ENCODE results near the gene TMEM259. TPM values are rescaled to one million over a fixed set of nuclear protein-coding genes. Genes with fewer than 3 reads are reported as not detected.
A peak's percentile ranks its signal among the peaks of the same experiment; 100 is the strongest.

The TMEM259 gene
- total RNA-seq, 1 donor from 2014 or later: 257 TPM

DNA sequence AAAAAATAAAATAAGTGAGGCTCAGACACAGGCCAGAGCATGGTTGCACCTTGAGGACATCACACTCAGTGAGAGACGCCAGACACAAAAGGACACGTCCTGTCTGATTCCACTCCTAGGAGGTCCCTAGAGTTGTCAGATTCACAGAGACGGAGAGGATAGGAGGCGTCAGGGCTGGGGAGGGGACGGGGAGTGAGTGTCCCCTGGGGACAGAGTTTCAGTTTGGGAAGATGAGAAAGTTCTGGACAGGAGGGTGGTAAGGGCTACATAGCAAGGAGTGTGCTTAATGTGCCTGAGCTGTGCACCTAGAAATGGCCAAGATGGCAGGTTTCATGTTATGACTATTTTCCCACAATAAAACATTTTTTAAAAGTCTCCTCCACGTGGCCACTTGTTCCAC is 22.9 kb downstream of the TMEM259 start:
- Mint-ChIP-seq H3K4me3 (no peak overlapping the region), H3K27ac (no peak overlapping the region), H3K9me3 (no peaks in the 10 kb centered on the region), H3K27me3 (peaks cover 33% of the 10 kb centered on the region), H3K36me3 (ENCODE audit: low read depth) (peaks cover 6% of the 10 kb centered on the region), H3K4me1 (peaks cover 20% of the 10 kb centered on the region)
- ChIA-PET POLR2A (interaction anchor here (2.7 kb wide), 1 partner anchor 14 kb away, joined by 21 read pairs; the partner anchor contains the start of gene WDR18), CTCF (interaction anchor here (1.3 kb wide), 1 partner anchor 229 kb away, joined by 4 read pairs; no protein-coding TSS in a partner anchor)
- ATAC-seq (ENCODE audit: low read depth) (no peak), DNase-seq (no peak)
- intact Hi-C loops (cut with micrococcal nuclease): no loop called here
- no peak for TF ChIP-seq CTCF (IDR thresholded peaks at IDR 0.05)

DNA sequence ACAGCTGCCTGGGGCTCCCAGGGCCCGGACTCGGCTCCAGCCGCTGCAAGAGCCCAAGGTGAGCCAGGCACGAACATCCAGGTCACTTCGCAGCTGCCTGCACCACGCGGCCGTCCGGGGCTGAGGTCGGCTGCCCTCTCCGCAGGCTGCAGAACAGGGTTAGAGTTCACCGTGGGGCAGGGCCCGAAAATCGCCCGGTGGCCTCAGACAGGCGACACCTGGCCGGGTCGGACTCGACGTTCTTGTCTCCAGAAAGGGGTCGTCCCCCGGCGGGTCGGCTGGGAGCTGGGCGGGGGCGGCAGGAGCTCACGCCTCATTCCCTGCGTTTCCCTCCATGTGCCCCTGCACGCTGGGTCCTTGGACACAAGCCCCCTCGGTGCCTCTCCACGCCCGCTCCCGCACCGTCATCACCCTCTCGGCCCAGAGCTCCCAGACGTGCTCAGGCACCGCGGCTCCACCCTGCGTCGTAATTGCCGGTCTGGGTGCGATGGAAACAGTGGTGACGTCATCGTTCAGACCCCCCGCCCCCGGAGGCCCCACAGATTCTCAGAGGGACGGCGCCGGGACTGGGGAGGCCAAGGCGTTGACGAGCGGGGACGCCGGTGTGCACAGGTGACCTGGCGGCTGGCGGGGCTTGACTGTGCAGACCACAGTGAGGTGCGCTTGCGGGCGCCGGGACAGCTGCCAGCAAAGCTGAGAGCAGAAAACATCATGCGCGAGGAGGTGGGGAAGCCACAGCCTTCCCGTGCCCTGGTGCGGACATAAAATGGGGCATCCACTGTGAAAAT is 24.7 kb downstream of the TMEM259 start:
- no peak for TF ChIP-seq CTCF (IDR thresholded peaks at IDR 0.05)
- H3K27me3 Mint-ChIP-seq: peaks cover 27% of the 10 kb centered on the region
- H3K36me3 Mint-ChIP-seq (ENCODE audit: low read depth): peaks cover 12% of the 10 kb centered on the region
- DNase-seq (peak; percentile 54), ATAC-seq (ENCODE audit: low read depth) (peak; percentile 44)
- ChIA-PET CTCF (interaction anchor here (1.0 kb wide), 1 partner anchor 12 kb away, joined by 3 read pairs; the partner anchor contains the start of gene WDR18), POLR2A (interaction anchor here (1.0 to 2.7 kb wide), 4 partner anchors 12 to 77 kb away, joined by 3 to 21 read pairs (median 3); partner anchors contain the start of genes CNN2 and WDR18)
- H3K27ac Mint-ChIP-seq: peak overlapping the region; percentile 35
- intact Hi-C loops (cut with micrococcal nuclease): no loop called here
- peaks cover 18% of the 10 kb centered on the region for H3K4me1 Mint-ChIP-seq
- H3K9me3 Mint-ChIP-seq: no peaks in the 10 kb centered on the region
- H3K4me3 Mint-ChIP-seq: peak overlapping the region; percentile 41

DNA sequence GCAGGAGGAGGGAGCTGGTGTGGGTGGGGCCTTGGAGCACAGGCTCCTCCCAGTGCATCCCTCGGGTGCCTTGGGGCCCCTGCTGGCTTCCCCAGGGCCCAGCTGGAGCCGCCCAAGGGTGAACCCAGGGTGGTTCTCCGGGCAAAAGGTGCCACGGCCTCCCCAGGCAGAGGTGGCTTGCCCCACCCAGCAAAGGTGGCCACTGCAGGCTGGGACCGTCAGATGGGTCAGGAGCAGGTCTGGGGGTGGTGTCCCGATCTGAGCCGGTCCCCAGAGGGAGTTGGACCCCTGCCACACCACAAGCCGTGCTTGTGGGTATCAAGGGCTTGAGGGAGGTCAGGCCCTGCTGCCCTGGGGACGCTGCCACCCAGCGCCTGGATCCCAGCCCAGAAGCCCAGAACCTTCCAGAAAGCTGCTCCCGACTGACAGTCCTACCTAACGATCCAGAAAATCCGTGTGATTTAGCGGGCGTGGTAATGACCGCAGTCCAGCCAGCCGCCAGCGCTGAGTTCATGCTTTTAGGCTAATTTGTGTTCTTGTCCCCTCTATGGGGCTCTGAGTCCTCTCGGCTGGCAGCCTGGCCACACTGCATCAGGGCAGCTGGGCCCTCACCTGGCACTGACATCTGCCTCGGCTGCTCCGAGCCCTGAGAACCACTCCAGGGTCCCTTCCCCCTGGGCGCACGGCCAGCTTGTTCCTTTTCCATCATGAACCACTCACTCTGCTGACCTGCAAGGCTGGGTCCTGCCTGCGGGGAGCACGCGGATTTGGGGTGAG is 25.7 kb downstream of the TMEM259 start:
- DNase-seq: no peak
- ChIA-PET CTCF (no interaction called here), POLR2A (interaction anchor here (2.7 kb wide), 1 partner anchor 11 kb away, joined by 21 read pairs; the partner anchor contains the start of gene WDR18)
- no peaks in the 10 kb centered on the region for H3K9me3 Mint-ChIP-seq
- intact Hi-C loops (cut with micrococcal nuclease): no loop called here
- H3K27me3 Mint-ChIP-seq: peaks cover 25% of the 10 kb centered on the region
- H3K36me3 Mint-ChIP-seq (ENCODE audit: low read depth): peaks cover 20% of the 10 kb centered on the region
- ATAC-seq (ENCODE audit: low read depth): no peak
- TF ChIP-seq CTCF (IDR thresholded peaks at IDR 0.05): no peak
- peaks cover 14% of the 10 kb centered on the region for H3K4me1 Mint-ChIP-seq
- no peak overlapping the region for H3K4me3 Mint-ChIP-seq
- no peak overlapping the region for H3K27ac Mint-ChIP-seq

GRCh38 chr19:994516-994915 is 26.4 kb downstream of the TMEM259 start:
- ATAC-seq (ENCODE audit: low read depth) (no peak), DNase-seq (no peak)
- no peak for TF ChIP-seq CTCF (IDR thresholded peaks at IDR 0.05)
- intact Hi-C loops (cut with micrococcal nuclease): no loop called here
- H3K27ac Mint-ChIP-seq: no peak overlapping the region
- H3K4me1 Mint-ChIP-seq: peaks cover 12% of the 10 kb centered on the region
- H3K4me3 Mint-ChIP-seq: no peak overlapping the region
- H3K27me3 Mint-ChIP-seq: peaks cover 22% of the 10 kb centered on the region
- H3K36me3 Mint-ChIP-seq (ENCODE audit: low read depth): peaks cover 21% of the 10 kb centered on the region
- POLR2A ChIA-PET: interaction anchor here (1.3 kb wide), 1 partner anchor 10 kb away, joined by 4 read pairs; the partner anchor contains the start of gene WDR18
- CTCF ChIA-PET: no interaction called here
- no peaks in the 10 kb centered on the region for H3K9me3 Mint-ChIP-seq
